NCI-H526 (cell line): ENCODE results near the gene SSC4D.
"Not testable (repeated sequence)": the region's sequence is repeated elsewhere in the genome, so short reads cannot be mapped to it uniquely, and the experiment has no call there.

ENCODE experiments used
- DNase-seq, 2 experiments: peaks; one replicate each; lab custom pipeline; 2025; lab: John Stamatoyannopoulos, UW

The SSC4D gene

DNA sequence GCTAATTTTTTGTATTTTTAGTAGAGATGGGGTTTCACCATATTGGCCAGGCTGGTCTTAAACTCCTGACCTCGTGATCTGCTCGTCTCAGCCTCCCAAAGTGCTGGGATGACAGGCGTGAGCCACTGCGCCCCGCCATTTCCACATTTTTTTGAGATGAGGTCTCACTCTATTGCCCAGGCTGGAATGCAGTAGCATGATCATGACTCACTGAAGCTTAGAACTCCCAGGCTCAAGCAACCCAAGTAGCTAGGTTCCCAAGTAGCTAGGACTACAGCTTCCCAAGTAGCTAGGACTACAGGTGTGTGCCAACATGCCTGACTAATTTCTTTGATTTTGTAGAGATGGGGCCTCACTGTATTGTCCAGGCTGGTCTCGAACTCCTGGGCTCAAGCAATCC, 11.6 kb upstream of the SSC4D start:
- not testable (repeated sequence) for DNase-seq

DNA sequence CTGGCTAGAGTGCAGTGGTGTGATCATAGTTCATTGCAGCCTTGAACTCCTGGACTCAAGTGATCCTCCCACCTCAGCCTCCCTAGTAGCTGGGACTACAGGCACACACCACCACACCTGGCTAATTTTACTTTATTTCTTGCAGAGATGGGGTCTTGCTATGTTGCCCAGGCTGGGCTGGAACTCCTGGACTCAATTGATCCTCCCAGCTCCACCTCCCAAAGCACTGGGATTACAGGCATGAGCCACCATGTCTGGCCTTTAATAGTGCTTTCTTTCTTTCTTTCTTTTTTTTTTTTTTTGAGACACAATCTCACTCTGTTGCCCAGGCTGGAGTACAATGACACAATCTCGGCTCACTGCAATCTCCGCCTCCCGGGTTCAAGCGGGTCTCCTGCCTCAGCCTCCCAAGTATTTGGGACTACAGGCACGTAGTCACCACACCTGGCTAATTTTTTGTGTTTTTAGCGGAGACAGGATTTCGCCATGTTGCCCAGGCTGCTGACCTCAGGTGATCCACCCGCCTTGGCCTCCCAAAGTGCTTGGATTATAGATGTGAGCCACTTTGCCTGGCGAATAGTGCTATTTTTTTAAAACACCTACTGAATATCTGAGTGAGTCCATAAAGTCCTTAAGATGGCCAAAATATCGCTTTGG, 8.3 kb upstream of the SSC4D start:
- not testable (repeated sequence) for DNase-seq

DNA sequence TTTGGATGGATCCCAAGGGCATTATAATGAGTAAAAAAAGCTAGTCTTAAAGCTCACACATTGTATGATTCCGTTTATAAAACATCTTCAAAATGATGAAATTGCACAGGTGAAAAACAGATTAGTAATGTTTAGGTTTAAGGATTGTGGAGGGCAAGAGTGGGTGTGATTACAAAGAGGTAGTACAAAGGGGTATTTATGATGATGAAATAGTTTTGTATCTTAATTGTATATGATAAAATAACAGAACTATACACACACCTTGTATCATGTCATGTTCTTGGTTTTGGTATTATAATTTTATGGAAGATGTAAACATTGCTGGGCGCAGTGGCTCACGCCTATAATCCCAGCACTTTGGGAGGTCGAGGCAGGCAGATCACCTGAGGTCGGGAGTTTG, 2.8 kb upstream of the SSC4D start:
- no peak for DNase-seq

DNA sequence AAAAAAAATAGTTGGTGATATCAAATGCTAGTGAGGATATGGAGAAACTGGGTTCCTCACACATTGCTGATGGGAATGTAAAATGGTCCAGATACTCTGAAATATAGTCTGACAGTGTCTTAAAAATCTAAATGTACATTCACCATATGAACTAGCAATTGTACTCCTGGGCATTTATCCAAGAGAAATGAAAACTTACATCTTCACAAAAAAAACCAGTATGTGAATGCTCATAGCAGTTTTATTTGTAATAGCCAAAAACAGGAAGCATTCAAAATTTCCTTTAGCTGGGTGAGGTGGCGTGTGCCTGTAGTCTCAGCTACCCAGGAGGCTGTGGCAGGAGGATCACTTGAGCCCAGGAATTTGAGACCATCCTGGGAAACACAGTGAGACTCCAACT, 2.1 kb upstream of the SSC4D start:
- DNase-seq: no peak

DNA sequence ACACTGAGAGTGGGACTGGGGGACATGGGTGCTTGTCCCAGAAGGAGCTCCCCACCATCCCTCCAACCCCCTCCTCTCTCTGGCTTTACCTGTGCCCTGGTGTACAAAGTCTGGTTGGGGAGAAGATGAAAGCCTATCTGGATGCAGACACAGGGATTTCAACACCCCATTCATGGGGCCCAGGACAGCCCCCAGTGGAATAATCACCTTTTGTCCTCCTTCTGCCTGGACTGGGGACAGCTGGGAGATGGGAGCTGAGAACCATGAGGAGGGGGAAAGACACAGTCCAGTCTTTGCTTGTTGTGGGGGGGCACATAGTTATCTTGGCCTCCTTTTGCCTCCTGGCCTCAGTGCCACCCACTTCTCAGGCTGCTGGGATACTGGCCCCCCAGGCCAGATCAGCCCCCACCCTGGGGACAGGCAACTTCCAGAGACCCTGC, 1.4 kb downstream of the SSC4D start:
- no peak for DNase-seq

DNA sequence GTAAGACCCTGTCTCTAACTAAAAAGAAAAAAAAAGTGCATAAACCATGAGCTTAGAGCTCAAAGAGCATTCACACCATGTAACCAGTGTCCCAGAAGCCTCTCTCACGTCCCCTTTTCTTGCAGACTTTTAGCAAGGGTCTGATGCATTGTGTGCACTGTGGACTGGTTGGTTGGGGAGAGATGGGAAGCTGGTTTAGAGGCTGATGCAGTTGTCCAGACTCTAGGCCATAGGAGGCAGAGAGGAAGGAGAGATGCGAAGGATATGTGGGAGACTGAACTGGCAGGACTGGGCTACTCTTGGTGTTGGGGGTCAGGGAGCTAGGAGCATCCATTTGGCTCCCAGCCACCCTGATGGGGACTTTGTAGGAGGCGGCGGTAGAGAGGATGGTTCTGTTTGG, 1.8 kb downstream of the SSC4D start:
- DNase-seq: no peak

DNA sequence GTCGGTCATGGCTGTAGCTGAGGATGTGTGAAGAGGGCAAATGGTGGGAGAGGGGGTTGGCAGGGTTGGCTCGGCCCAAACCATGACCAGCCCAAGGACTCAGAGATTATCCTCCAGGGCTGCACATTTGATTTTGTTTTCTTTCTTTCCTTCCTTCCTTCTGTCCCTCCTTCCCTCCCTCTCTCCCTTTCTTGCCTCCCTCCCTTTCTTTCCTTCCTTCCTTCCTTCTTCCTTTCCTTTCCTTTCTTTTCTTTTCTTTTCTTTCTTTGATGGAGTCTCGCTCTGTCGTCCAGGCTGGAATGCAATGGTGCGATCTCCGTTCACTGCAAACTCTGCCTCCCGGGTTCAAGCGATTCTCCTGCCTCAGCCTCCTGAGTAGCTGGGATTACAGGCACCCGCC, 3.8 kb downstream of the SSC4D start:
- DNase-seq: no peak

DNA sequence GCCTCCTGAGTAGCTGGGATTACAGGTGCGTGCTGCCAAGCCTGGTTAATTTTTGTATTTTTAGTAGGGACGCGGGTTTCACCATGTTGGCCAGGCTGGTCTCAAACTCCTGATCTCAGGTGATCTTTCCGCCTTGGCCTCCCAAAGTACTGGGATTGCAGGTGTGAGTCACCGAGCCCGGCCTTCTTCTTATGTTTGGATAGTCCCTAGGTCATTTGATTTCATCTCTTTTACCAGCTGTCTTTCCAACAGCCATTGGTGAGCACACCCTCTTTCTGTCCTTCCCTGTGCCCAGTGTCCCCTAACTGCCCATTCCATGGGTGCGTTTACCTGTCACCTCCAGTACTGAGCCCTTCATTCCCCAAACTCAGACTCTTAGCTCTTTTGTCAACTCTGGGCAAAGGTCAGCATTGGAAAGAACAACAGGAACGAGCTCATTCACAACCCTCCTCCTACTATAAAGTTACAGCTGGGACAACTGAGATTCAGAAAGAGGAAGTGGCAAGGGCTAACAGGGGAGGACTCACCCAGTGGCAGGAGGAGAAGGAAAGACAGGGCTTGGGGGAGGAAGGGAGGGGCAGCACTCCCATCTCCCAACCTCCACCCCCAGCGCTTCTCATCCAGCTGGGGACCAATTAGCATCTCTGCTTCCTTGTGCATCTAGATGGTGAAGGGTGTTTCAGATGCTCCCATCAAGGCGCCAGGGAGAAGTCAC, 5.6 kb downstream of the SSC4D start:
- DNase-seq: no peak

DNA sequence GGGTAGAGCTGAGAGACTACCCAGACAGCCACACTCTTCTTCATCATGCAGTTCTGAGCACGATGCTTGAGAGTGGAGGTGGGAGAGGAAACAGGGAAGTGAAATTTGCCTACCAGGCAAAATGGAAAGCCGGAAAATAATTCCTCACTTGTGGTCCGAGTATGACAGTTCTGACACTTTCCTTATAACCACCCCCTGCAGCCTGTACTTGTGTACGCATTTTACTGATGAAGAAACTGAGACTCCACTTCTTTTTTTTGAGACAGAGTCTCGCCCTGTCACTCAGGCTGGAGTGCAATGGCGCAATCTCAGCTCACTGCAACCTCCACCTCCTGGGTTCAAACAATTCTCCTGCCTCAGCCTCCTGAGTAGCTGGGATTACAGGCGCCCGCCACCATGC, 6.4 kb downstream of the SSC4D start:
- DNase-seq: not testable (repeated sequence)

DNA sequence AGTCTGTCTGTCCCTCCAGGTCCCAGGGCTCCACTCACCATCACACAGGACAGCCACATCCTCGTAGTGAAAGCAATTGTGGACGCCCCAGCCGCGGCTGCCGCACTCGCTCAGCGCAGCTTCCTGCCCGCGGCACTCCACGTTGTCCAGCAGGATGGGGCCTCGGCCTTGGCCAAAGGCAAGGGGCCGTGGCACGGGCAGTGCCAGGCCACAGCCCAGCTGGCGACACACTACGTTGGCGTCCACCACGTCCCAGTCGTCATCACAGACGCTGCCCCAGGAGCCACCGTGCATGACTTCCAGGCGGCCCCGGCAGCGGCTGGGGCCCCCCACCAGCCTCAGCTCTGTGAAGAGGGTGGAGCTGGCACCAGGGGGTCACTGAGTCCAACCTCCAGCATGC, 9.2 kb downstream of the SSC4D start:
- DNase-seq: no peak

DNA sequence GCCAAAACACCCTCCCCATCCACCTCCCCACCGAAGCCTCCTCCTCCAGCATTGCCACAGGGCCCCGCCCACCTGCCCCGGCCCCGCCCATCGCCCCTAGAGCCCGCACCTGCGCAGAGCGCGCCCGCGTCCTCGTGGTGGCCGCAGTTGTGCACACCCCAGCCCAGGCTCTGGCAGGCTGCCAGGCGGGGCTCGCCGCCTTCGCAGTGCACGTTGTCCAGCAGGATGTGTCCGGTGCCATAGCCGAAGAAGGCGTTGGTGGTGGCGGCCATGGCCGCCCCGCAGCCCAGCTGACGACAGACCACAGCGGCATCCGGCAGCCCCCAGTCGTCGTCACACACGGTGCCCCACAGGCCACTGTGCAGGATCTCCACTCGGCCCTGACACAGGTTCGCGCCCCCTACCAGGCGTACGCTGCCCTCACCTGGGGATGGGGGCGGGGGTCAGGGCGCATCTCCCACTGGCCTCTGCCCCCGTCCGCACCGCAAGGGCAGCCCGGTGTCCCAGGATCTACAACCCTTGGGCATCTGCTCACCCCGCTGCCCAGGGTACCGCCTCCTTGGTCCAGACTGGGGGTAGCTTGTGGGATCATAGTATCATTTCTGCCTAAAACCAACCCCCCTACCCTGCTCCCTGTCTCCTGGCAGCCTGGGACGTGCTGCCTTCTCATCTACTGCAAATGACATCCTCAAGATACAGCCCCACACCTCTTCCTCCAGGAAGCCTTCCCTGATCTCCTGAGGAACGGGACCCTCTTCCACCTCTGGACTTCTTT, 11.9 kb downstream of the SSC4D start:
- DNase-seq: peak; percentile 41 to 90

DNA sequence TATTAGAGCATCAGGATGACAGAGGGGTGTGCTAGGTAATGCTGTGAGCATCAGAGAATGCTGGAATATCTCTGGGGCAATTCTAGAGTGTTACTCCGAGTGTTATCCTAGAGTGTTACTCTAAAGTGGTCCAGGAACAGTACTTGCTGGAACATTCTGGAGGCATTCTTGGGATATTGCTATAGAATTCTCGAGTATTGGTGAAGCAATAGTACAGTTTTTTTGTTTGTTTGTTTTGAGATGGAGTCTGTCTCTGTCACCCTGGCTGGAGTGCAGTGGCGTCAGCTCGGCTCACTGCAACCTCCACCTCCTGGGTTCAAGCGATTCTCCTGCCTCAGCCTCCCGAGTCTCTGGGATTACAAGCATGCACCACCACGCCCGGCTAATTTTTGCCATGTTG, 12.6 kb downstream of the SSC4D start:
- no peak for DNase-seq

DNA sequence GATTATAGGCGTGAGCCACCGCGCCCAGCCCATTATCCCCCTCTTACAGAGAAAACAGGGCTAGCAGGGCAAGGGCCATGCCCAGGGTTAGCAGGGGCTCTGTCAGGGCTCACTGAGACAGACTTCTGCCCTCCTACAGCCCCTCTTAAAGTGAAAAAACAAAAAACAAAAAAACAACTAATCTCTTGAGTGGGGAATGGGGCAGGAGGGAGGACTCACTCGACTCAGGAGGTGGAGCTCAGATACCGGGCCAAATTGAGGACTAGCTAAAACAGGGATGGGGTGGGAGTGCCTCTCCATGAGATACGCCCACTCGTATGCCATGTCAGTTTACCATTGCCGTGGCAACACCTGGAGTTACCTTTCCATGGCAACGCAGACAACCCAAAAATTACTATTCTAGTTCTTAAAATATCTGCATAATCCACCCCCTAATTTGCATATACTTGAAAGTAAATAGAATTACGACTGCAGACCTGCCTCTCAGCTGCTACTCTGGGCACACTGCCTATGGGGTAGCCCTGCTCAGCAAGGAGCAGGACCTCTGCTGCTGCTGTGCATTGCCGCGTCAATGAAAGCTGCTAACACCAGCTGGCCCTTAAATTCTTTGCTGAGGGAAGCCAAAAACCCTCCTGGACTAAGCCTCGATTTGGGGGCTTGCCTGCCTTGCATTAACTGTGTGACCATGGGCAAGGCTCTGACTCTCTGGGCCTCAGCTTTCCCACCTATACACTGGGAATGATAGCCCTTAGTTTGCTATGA, 13.4 kb downstream of the SSC4D start:
- DNase-seq: peak; percentile 63 to 70

DNA sequence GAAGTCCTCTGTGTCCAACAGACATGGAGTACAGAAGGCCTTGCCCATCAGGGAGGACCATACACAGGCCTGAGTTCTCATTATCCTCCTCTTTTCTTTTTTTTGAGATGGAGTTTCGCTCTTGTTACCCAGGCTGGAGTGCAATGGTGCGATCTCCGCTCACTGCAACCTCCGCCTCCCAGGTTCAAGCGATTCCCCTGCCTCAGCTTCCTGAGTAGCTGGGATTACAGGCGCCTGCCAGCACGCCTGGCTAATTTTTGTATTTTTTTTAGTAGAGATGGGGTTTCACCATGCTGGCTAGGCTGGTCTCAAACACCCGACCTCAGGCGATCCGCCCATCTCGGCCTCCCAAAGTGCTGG, 13.9 kb downstream of the SSC4D start:
- DNase-seq: not testable (repeated sequence)

DNA sequence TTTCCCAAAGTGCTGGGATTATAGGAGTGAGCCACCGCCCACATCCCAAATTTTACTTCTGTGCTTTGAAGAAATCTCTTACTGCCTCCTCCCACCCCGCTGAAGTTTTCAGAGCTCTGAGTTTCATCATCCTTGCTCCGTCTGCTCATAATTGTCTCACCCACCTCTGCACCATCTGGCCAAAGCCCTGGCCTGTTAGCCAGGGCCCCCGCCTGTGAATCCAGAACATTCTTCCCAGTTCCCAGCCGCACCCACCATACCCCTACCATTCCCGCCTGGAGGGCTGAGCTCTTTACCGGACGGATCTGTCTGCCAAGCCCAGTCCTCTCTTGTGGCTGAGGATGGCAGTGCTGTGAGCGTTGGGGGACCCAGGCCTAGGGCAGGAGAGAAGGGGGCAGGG, 14.5 kb downstream of the SSC4D start:
- no peak for DNase-seq

DNA sequence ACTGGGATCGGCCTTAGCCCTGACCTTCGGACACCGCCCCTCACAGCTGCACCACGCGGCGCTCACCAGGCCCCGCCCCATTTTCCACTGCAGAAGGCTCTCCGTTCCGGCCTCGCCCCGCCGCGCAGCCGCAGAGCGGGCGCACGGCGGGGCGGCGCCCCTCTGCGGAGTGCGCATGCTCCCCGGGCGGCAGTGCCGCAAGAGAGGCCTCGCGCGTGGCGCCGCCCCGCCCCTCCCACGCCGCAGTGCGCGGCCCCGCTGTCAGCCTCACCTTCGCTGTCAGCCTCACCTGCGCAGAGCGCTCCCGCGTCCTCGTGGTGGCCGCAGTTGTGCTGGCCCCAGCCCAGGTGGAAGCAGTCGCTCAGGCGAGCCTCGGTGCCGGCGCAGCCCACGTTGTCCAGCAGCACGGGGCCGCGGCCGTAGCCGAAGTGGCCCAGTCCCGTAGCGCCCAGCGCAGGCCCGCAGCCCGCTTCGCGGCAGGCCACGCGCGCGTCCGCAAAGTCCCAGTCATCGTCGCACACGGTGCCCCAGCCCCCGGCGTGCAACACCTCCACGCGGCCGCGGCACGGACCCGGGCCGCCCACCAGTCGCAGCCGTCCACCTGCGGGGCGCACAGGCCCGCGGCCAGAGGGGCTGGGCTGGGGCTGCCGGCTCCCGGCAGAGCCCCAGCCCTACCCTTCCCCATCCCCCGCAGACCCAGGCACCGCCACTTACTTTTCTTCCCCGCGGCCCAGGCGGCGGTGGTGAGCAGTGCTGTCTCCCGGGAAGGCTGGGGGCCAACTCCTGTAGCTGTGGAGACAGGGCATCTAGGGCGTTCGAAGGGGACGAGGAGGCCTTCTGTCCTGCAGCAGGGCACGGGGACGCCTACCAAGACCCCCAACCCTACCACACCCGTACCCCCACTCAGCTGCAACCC, 16.1 kb downstream of the SSC4D start:
- peak; percentile 74 to 97 for DNase-seq

DNA sequence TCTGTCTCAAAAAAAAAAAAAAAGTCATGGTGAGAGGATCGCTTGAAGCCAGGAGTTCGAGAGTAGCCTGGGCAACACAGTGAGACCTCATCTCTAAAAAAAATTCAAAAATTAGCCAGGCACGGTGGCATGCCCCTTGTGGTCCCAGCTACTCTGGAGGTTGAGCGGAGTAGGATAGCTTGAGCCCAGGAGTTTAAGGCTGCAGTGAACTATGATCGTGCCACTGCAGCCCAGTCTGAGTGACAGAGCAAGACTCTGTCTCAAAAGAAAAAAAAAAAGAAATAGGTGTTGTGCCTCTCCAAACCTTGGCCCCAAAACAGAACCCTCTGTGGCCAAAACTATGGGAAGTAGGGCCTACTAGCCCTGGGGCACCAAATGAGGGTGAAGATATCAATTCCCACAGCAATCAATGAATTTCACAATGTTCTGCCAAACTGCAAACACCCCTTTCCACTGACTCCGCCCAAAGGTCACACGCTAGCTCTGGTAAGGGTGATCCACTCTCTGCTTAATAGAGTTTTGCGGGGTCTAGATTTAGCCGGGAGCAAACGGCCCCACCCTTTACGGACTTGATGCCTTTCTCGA, 16.9 kb downstream of the SSC4D start:
- no peak for DNase-seq

DNA sequence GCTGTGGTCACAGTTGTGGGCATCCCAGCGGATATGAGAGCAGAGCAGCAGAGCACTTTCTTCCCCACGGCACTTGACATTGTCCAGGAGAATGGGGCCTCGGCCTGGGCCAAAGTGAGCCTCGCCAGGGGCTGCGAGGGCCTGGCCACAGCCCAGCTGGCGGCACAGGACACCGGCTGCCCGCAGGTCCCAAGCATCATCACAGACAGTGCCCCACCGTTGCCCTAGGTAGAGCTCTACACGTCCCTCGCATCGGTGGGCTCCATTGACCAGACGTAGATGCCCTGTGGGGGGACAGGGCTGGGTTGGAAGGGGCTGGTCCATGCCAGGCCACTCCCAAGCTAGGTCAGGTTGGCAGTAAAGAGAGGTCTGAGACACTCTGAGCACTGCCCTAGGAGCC, 19.4 kb downstream of the SSC4D start:
- DNase-seq: no peak

DNA sequence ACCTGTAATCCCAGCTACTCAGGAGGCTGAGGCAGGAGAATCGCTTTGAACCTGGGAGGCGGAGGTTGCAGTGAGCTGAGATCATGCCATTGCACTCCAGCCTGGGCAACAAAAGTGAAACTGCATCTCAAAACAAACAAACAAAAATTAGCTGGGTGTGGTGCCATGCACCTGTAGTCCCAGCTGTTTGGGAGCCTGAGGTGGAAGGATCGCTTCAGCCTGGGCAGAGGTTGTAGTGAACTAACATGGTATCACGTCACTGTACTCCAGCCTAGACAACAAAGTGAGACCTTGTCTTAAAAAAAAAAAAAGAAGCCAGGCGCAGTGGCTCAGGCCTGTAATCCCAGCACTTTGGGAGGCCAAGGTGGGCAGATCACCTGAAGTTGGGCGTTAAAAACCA, 21.7 kb downstream of the SSC4D start:
- not testable (repeated sequence) for DNase-seq

DNA sequence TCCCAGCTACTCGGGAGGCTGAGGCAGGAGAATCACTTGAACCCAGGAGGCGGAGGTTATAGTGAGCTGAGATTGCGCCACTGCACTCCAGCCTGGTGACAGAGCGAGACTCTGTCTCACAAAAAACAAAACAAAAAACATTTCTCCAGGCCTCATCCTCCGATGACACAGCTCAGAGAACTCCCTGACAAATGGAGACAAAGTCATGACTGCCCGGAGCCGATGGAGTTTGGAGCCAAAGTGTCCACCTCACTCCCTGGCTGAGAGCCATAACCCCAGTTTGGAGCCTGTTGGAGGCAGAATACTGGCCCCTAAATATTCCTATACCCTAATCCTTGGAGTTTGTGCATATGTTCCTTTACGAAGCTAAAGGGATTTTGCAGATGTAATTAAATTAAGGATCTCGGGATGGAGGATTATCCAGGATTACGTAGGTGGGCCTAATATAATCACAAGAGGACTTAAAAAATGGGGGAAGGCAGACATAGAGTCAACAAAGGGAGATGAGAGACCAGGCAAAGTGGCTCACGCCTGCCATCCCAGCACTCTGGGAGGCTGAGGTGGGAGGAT, 22.7 kb downstream of the SSC4D start:
- DNase-seq: no peak
